ENCODE data around the gene STAT2. TPM values are rescaled to one million over a fixed set of nuclear protein-coding genes. Genes with fewer than 3 reads are reported as not detected.
"Not testable (repeated sequence)": the region's sequence is repeated elsewhere in the genome, so short reads cannot be mapped to it uniquely, and the experiment has no call there.

The STAT2 gene
- total and polyA plus RNA-seq, 10 of the 15 experiments (the other 5 are each of a cell fraction or from before 2014, with no cell fraction given): 16.9 to 106 (median 77.9) TPM

DNA sequence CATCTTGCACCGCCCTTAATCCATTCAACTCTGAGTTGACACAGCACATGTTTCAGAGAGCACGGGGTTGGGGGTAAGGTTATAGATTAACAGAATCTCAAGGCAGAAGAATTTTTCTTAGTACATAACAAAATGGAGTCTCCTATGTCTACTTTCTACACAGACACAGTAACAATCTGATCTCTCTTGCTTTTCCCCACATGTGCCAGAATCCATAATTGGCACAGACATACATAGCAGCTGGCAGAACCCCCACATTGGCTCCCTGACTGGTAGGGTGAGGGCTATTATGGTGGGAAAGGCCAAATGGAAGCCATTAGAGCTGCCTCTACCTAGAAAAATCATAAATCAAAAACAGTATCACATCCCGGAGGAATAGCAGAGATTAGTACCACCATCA lies 41.2 kb upstream of the STAT2 start:
- DNase-seq (ENCODE audit: low read depth, low spot score); H3K27ac ChIP-seq (ENCODE audit: control insufficient read depth, insufficient read depth); CTCF ChIA-PET; intact Hi-C loops (cut with micrococcal nuclease; ENCODE audit: unreplicated experiment); H4K20me1 ChIP-seq (ENCODE audit: control insufficient read depth, insufficient read depth); ATAC-seq; H3K36me3 ChIP-seq (ENCODE audit: control insufficient read depth in 2 of 2, insufficient read depth in 2 of 2, low read length in 1 of 2); H3K27me3 ChIP-seq (replicated peaks in 1 of 2; ENCODE audit: control insufficient read depth in 2 of 2, insufficient read depth in 2 of 2, low read length in 1 of 2); SMC1A ChIA-PET (ENCODE audit: uncharacterized antibody, unreplicated experiment); H3K4me2 ChIP-seq (ENCODE audit: control insufficient read depth, insufficient read depth); POLR2A ChIA-PET; H3K79me2 ChIP-seq (ENCODE audit: control insufficient read depth, insufficient read depth, low read length); in situ Hi-C loops (cut with MboI); BruUV-seq (replicated peaks); H3K4me1 ChIP-seq (ENCODE audit: control insufficient read depth, insufficient read depth, low read length); FAIRE-seq; H2AFZ ChIP-seq (ENCODE audit: control insufficient read depth, low read depth, low read length); RAD21 ChIA-PET (ENCODE audit: unreplicated experiment); H3K4me3 ChIP-seq; H3K9me3 ChIP-seq (replicated peaks; ENCODE audit: control insufficient read depth, insufficient read depth, low read length); H3K9ac ChIP-seq (ENCODE audit: control insufficient read depth, insufficient read depth, low read length): not testable (repeated sequence)
- 100% methylated on average over 1 of the region's 3 CpGs for WGBS (ENCODE audit: insufficient coverage, insufficient replicate concordance, low lambda C conversion rate, missing lambda C conversion rate)

DNA sequence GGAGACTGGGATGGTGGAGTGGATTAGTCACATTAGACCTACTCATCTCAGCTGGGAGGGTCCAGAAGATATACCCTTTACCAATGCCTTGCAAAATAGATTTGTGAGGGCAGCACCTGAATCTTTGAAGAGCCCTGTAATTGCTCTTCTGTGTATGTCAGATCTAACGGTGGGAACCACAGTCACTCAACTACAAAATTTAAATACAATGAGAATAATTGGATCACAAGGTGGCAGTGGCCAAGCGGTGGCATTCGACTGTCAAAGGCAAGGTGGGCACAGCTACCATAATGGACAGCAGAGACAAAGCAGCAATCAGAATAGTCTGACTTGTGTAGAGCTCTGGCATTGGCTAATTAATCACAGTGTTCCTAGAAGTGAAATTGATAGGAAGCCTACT lies 39.6 kb upstream of the STAT2 start:
- 90% methylated on average over 3 of the region's 3 CpGs for WGBS (ENCODE audit: insufficient coverage, insufficient replicate concordance, low lambda C conversion rate, missing lambda C conversion rate)
- intact Hi-C loops (cut with micrococcal nuclease; ENCODE audit: unreplicated experiment); ATAC-seq; BruUV-seq (replicated peaks); H3K79me2 ChIP-seq (ENCODE audit: control insufficient read depth, insufficient read depth, low read length); H3K9me3 ChIP-seq (replicated peaks; ENCODE audit: control insufficient read depth, insufficient read depth, low read length); RAD21 ChIA-PET (ENCODE audit: unreplicated experiment); H3K36me3 ChIP-seq (ENCODE audit: control insufficient read depth in 2 of 2, insufficient read depth in 2 of 2, low read length in 1 of 2); FAIRE-seq; H2AFZ ChIP-seq (ENCODE audit: control insufficient read depth, low read depth, low read length); H4K20me1 ChIP-seq (ENCODE audit: control insufficient read depth, insufficient read depth); in situ Hi-C loops (cut with MboI); H3K4me1 ChIP-seq (ENCODE audit: control insufficient read depth, insufficient read depth, low read length); H3K4me2 ChIP-seq (ENCODE audit: control insufficient read depth, insufficient read depth); DNase-seq (ENCODE audit: low read depth, low spot score); H3K9ac ChIP-seq (ENCODE audit: control insufficient read depth, insufficient read depth, low read length); H3K27me3 ChIP-seq (replicated peaks in 1 of 2; ENCODE audit: control insufficient read depth in 2 of 2, insufficient read depth in 2 of 2, low read length in 1 of 2); SMC1A ChIA-PET (ENCODE audit: uncharacterized antibody, unreplicated experiment); H3K4me3 ChIP-seq; POLR2A ChIA-PET; CTCF ChIA-PET; H3K27ac ChIP-seq (ENCODE audit: control insufficient read depth, insufficient read depth): not testable (repeated sequence)

DNA sequence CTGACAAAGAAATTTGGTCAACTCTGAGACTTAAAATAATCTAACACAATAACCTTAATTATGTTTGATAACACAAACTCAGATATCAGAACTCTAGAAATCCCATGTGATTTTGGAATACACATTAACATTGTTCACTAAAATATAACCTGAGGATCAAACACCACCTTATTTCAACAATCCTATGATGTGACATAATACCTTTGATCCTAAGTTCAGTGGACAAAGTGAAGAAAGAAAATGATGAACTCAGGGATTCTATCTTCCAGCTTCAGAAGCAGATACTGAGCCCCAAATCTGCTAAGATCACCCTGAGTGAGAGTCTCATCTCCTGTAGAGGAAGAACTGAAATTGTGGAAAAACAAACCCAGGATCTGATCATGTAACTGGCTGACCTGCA lies 38.4 kb upstream of the STAT2 start:
- RAD21 ChIA-PET (ENCODE audit: unreplicated experiment): interaction anchor here (1.0 kb wide), 1 partner anchor 82 kb away, joined by 3 read pairs; no protein-coding TSS in a partner anchor
- Histone ChIP-seq H3K9ac (ENCODE audit: control insufficient read depth, insufficient read depth, low read length) (no peak overlapping the region), H3K4me1 (ENCODE audit: control insufficient read depth, insufficient read depth, low read length) (no peaks in the 10 kb centered on the region), H3K27me3 (replicated peaks in 1 of 2; ENCODE audit: control insufficient read depth in 2 of 2, insufficient read depth in 2 of 2, low read length in 1 of 2) (no peaks in the 10 kb centered on the region), H2AFZ (ENCODE audit: control insufficient read depth, low read depth, low read length) (no peak overlapping the region), H3K79me2 (ENCODE audit: control insufficient read depth, insufficient read depth, low read length) (no peaks in the 10 kb centered on the region), H3K4me2 (ENCODE audit: control insufficient read depth, insufficient read depth) (no peak overlapping the region), H3K4me3 (no peak overlapping the region), H3K36me3 (ENCODE audit: control insufficient read depth in 2 of 2, insufficient read depth in 2 of 2, low read length in 1 of 2) (no peaks in the 10 kb centered on the region), H3K27ac (ENCODE audit: control insufficient read depth, insufficient read depth) (no peak overlapping the region), H3K9me3 (replicated peaks; ENCODE audit: control insufficient read depth, insufficient read depth, low read length) (peaks cover 2% of the 10 kb centered on the region; the same call in 1 of the 3 replicates), H4K20me1 (ENCODE audit: control insufficient read depth, insufficient read depth) (no peaks in the 10 kb centered on the region)
- CTCF ChIA-PET: no interaction called here
- intact Hi-C loops (cut with micrococcal nuclease; ENCODE audit: unreplicated experiment) (no loop called here), in situ Hi-C loops (cut with MboI) (no loop called here)
- ATAC-seq: no peak
- POLR2A ChIA-PET: interaction anchor here (0.7 kb wide), 1 partner anchor 65 kb away, joined by 3 read pairs; no protein-coding TSS in a partner anchor
- TF ChIP-seq FOXM1 (IDR thresholded peaks at IDR 0.05; ENCODE audit: low read depth, low read length) (no peak), MEF2B (IDR thresholded peaks at IDR 0.05; ENCODE audit: partially characterized antibody, poor library complexity, severe bottlenecking) (no peak), SIN3A (IDR thresholded peaks at IDR 0.05; ENCODE audit: low read depth, low read length) (no peak)
- SMC1A ChIA-PET (ENCODE audit: uncharacterized antibody, unreplicated experiment): interaction anchor here (0.6 kb wide), 1 partner anchor 47 kb away, joined by 3 read pairs; no protein-coding TSS in a partner anchor
- FAIRE-seq: no peak
- DNase-seq (ENCODE audit: low read depth, low spot score): no peak
- no TSS peak for BruUV-seq (replicated peaks)

Measured in GM12878 (cell line).